Vagina (tissue), 2 donors: ENCODE results near the gene NABP1. TPM values are rescaled to one million over a fixed set of nuclear protein-coding genes. Genes with fewer than 3 reads are reported as not detected.

Experiments
- DNase-seq, 2 donors: peaks; one replicate each; pipeline ENCODE4 v3.0.0-alpha.2; 2017; ENCODE audit errors: extremely low spot score in 2 of 2
- H3K27ac ChIP-seq: fragments of 200-600 bp; sonication (generic); one replicate; pipeline ENCODE4 v1.5.1; 2019
- H3K27me3 ChIP-seq: fragments of 200-600 bp; sonication (generic); one replicate; pipeline ENCODE4 v1.5.1; 2019
- H3K36me3 ChIP-seq, 2 donors: fragments of 200-600 bp; sonication (generic); one replicate each; pipeline ENCODE4 v1.5.1; 2017 to 2019
- H3K4me1 ChIP-seq: fragments of 200-600 bp; sonication (generic); one replicate; pipeline ENCODE4 v1.5.1; 2019
- H3K4me3 ChIP-seq, 2 donors: fragments of 200-600 bp; sonication (generic); 1 replicate in 1 of 2; 2 replicates in 1 of 2; pipeline ENCODE4 v1.5.1; 2016 to 2019
- H3K9me3 ChIP-seq: fragments of 200-600 bp; sonication (generic); one replicate; pipeline ENCODE4 v1.5.1; 2019
- CTCF ChIP-seq, 3 experiments: fragments of 450-650 bp in 2 of 3; fragments of 200-600 bp in 1 of 3; sonication (generic) in 1 of 3; IDR thresholded peaks; one replicate each; pipeline ENCODE4 v1.5.1; 2017 to 2019; ENCODE audit warnings: antibody characterized with exemption in 3 of 3, mild to moderate bottlenecking in 2 of 3, moderate library complexity in 2 of 3
- POLR2A ChIP-seq, 2 donors: fragments of 450-650 bp; IDR thresholded peaks; one replicate each; pipeline ENCODE4 v1.6.1; 2017; ENCODE audit warnings: antibody characterized with exemption in 2 of 2, mild to moderate bottlenecking in 2 of 2, moderate library complexity in 2 of 2
- POLR2AphosphoS5 ChIP-seq, 2 donors: sonication (generic); formaldehyde crosslinking; IDR thresholded peaks; one replicate each; pipeline ENCODE4 v1.9.0; 2017; ENCODE audit warnings: antibody characterized with exemption in 2 of 2, mild to moderate bottlenecking in 2 of 2, low read depth in 1 of 2; ENCODE audit not compliant: insufficient read depth in 1 of 2
- intact Hi-C: fragments of 100-400 bp; cut with DNase I; formaldehyde crosslinking; loops from one replicate; pipeline ENCODE4 v1.15.1; 2023
- total RNA-seq: library from RNA; depleted of rRNA; stranded (reverse); fragments of >200 nt; gene quantifications from one replicate; pipeline ENCODE4 v1.2.3, GENCODE V29; 2016

The NABP1 gene
- total RNA-seq, 1 donor from 2014 or later: 35.1 TPM

- TF ChIP-seq POLR2AphosphoS5 (IDR thresholded peaks at IDR 0.05; ENCODE audit: insufficient read depth in 1 of 2, low read depth in 1 of 2): no peak
- no peak for TF ChIP-seq POLR2A (IDR thresholded peaks at IDR 0.05)
- no peak for TF ChIP-seq CTCF (IDR thresholded peaks at IDR 0.05)
- Histone ChIP-seq H3K27ac (no peak overlapping the region), H3K4me3 (no peak overlapping the region), H3K27me3 (no peaks in the 10 kb centered on the region), H3K36me3 (peaks cover 0 to 24% of the 10 kb centered on the region in 2 donors), H3K4me1 (peaks cover 21% of the 10 kb centered on the region), H3K9me3 (no peaks in the 10 kb centered on the region)
- intact Hi-C loops: no loop called here
- DNase-seq: no peak
Measured at GRCh38 chr2:191682126-191682525, 4.2 kb downstream of the NABP1 start.

- TF ChIP-seq POLR2AphosphoS5 (IDR thresholded peaks at IDR 0.05; ENCODE audit: insufficient read depth in 1 of 2, low read depth in 1 of 2) (no peak), POLR2A (IDR thresholded peaks at IDR 0.05) (no peak), CTCF (IDR thresholded peaks at IDR 0.05) (no peak)
- H3K4me3 ChIP-seq: no peak overlapping the region
- no peaks in the 10 kb centered on the region for H3K27me3 ChIP-seq
- no peak overlapping the region for H3K27ac ChIP-seq
- intact Hi-C loops: no loop called here
- no peaks in the 10 kb centered on the region for H3K4me1 ChIP-seq
- H3K9me3 ChIP-seq: no peaks in the 10 kb centered on the region
- no peak for DNase-seq
- H3K36me3 ChIP-seq: peaks cover 0 to 24% of the 10 kb centered on the region in 2 donors
Measured at GRCh38 chr2:191686066-191686465, 8.1 kb downstream of the NABP1 start.

- no peak overlapping the region for H3K27ac ChIP-seq
- TF ChIP-seq POLR2A (IDR thresholded peaks at IDR 0.05) (no peak), POLR2AphosphoS5 (IDR thresholded peaks at IDR 0.05; ENCODE audit: insufficient read depth in 1 of 2, low read depth in 1 of 2) (no peak), CTCF (IDR thresholded peaks at IDR 0.05) (no peak)
- no peak overlapping the region for H3K4me3 ChIP-seq
- H3K36me3 ChIP-seq: peaks cover 0 to 24% of the 10 kb centered on the region in 2 donors
- H3K4me1 ChIP-seq: no peaks in the 10 kb centered on the region
- no peak for DNase-seq
- H3K27me3 ChIP-seq: no peaks in the 10 kb centered on the region
- H3K9me3 ChIP-seq: no peaks in the 10 kb centered on the region
- intact Hi-C loops: no loop called here
Measured at GRCh38 chr2:191686729-191687128, 8.8 kb downstream of the NABP1 start.

- Histone ChIP-seq H3K36me3 (peaks cover 0 to 21% of the 10 kb centered on the region in 2 donors), H3K4me1 (no peaks in the 10 kb centered on the region), H3K27ac (no peak overlapping the region), H3K27me3 (no peaks in the 10 kb centered on the region), H3K9me3 (no peaks in the 10 kb centered on the region), H3K4me3 (no peak overlapping the region)
- intact Hi-C loops: no loop called here
- DNase-seq: no peak
- TF ChIP-seq CTCF (IDR thresholded peaks at IDR 0.05): no peak
- TF ChIP-seq POLR2A (IDR thresholded peaks at IDR 0.05): no peak
- no peak for TF ChIP-seq POLR2AphosphoS5 (IDR thresholded peaks at IDR 0.05; ENCODE audit: insufficient read depth in 1 of 2, low read depth in 1 of 2)
Measured at GRCh38 chr2:191687867-191688266, 9.9 kb downstream of the NABP1 start.

GRCh38 chr2:191688934-191689695, 11.2 kb downstream of the NABP1 start:
- DNase-seq: no peak
- TF ChIP-seq POLR2A (IDR thresholded peaks at IDR 0.05) (no peak), POLR2AphosphoS5 (IDR thresholded peaks at IDR 0.05; ENCODE audit: insufficient read depth in 1 of 2, low read depth in 1 of 2) (peak in 1 of 2 donors; percentile 30)
- intact Hi-C loops: no loop called here
- Histone ChIP-seq H3K9me3 (no peaks in the 10 kb centered on the region), H3K4me3 (no peak overlapping the region), H3K4me1 (no peaks in the 10 kb centered on the region), H3K27ac (no peak overlapping the region), H3K27me3 (no peaks in the 10 kb centered on the region), H3K36me3 (peaks cover 0 to 15% of the 10 kb centered on the region in 2 donors)
